Measurements from ENCODE around the gene CDIPT. TPM values are rescaled to one million over a fixed set of nuclear protein-coding genes. Genes with fewer than 3 reads are reported as not detected.
"Not testable (repeated sequence)": the region's sequence is repeated elsewhere in the genome, so short reads cannot be mapped to it uniquely, and the experiment has no call there.

Gene CDIPT
- total and polyA plus RNA-seq, 8 donors: 69.5 to 84.8 (median 78.3) TPM

GRCh38 chr16:29873319-29873718 lies 10.3 kb upstream of the CDIPT start:
- no peak for DNase-seq

GRCh38 chr16:29871822-29872546 lies 9.0 kb upstream of the CDIPT start:
- no peak overlapping the region for H3K27ac ChIP-seq
- no peaks in the 10 kb centered on the region for H3K36me3 ChIP-seq
- no peak for ATAC-seq
- no peak overlapping the region for H3K4me3 ChIP-seq
- peaks cover 5 to 22% of the 10 kb centered on the region in 2 donors for H3K27me3 ChIP-seq
- no peak for TF ChIP-seq CTCF (IDR thresholded peaks at IDR 0.05)
- H3K9me3 ChIP-seq: no peaks in the 10 kb centered on the region
- H3K4me1 ChIP-seq: peaks cover 0 to 9% of the 10 kb centered on the region in 2 donors
- DNase-seq: no peak
- intact Hi-C loops (cut with DNase I): no loop called here

More at GRCh38 chr16:29873319-29873718, 10.3 kb upstream of the CDIPT start:
- no peak overlapping the region for H3K27ac ChIP-seq
- no peaks in the 10 kb centered on the region for H3K9me3 ChIP-seq
- H3K4me3 ChIP-seq: no peak overlapping the region
- H3K4me1 ChIP-seq: peaks cover 3 to 11% of the 10 kb centered on the region in 2 donors
- peaks cover 11 to 35% of the 10 kb centered on the region in 2 donors for H3K27me3 ChIP-seq
- intact Hi-C loops (cut with DNase I): no loop called here
- H3K36me3 ChIP-seq: no peaks in the 10 kb centered on the region
- ATAC-seq: no peak
- no peak for TF ChIP-seq CTCF (IDR thresholded peaks at IDR 0.05)

- not testable (repeated sequence) for H3K27ac ChIP-seq, H3K36me3 ChIP-seq, DNase-seq, H3K4me1 ChIP-seq, H3K4me3 ChIP-seq, H3K27me3 ChIP-seq, ATAC-seq, H3K9me3 ChIP-seq
- intact Hi-C loops (cut with DNase I): loop anchor here in 1 of 2 donors (10.0 kb wide), 1 partner anchor 56 kb away; the partner anchor contains the start of gene KCTD13
These were observed 6.0 kb upstream of the CDIPT start for GRCh38 chr16:29869067-29869466.

- H3K4me3 ChIP-seq: no peak overlapping the region
- no peak for DNase-seq
- no peak overlapping the region for H3K27ac ChIP-seq
- no peak for ATAC-seq
- TF ChIP-seq CTCF (IDR thresholded peaks at IDR 0.05): no peak
- no peaks in the 10 kb centered on the region for H3K36me3 ChIP-seq
- H3K9me3 ChIP-seq: no peaks in the 10 kb centered on the region
- H3K27me3 ChIP-seq: no peaks in the 10 kb centered on the region
- H3K4me1 ChIP-seq: peaks cover 0 to 4% of the 10 kb centered on the region in 2 donors
- intact Hi-C loops (cut with DNase I): loop anchor here in 1 of 2 donors (10.0 kb wide), 1 partner anchor 56 kb away; the partner anchor contains the start of gene KCTD13
These were observed 5.5 kb upstream of the CDIPT start for GRCh38 chr16:29868396-29869009.

GRCh38 chr16:29864205-29864604 lies 1.2 kb upstream of the CDIPT start:
- peaks cover 0 to 19% of the 10 kb centered on the region in 2 donors for H3K36me3 ChIP-seq
- no peak overlapping the region for H3K4me3 ChIP-seq
- no peak overlapping the region for H3K27ac ChIP-seq
- no peaks in the 10 kb centered on the region for H3K9me3 ChIP-seq
- ATAC-seq (no peak), DNase-seq (no peak)
- no peak for TF ChIP-seq CTCF (IDR thresholded peaks at IDR 0.05)
- H3K4me1 ChIP-seq: peaks cover 9 to 24% of the 10 kb centered on the region in 2 donors
- H3K27me3 ChIP-seq: no peaks in the 10 kb centered on the region
- intact Hi-C loops (cut with DNase I): loop anchor here in 1 of 2 donors (10.0 kb wide), 1 partner anchor 61 kb away; the partner anchor contains the start of gene KCTD13
